Activated CD4-positive, alpha-beta T cell treated with anti-CD3 and anti-CD28 coated beads for 4 hours (primary cell): ENCODE data around the gene PRTFDC1.

Experiments used
- DNase-seq, 2 donors: peaks; one replicate each; pipeline ENCODE4 v3.0.0-alpha.2; 2020

Gene PRTFDC1

DNA sequence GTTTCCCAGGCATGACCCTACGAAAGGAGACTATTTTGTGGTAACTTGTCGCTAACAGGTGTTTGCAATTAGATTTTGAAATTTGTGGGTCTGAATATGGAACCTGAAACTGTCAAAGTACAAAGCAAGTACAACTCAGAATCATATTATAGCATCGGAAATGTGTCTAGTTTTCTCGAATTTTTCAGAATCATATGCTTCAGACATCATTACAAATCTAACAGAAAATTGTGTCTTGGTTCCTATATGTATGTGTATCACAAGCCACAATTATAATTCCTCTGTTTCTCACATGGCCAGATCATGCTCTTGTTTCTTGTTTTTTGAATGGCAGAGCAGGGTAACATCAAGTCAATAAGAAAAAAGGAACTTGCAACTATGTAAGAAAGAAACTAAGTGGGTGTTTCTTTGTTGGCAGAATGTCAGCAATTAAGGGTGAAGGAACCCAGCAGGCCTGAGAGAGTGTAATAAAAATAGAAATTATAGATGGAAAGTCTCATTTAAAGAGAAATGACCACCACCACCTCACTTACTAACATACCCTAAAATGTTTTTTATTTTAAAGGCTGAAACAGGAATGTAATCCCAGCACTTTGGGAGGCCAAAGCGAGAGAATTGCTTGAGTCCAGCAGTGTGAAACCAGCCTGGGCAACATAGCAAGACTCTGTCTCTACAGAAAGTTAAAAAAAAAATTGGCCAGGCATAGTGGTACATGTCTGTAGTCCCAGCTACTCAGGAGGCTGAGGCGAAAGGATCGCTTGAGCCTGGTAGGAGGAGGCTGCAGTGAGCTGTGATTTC is 51.3 kb downstream of the PRTFDC1 start:
- DNase-seq: no peak

DNA sequence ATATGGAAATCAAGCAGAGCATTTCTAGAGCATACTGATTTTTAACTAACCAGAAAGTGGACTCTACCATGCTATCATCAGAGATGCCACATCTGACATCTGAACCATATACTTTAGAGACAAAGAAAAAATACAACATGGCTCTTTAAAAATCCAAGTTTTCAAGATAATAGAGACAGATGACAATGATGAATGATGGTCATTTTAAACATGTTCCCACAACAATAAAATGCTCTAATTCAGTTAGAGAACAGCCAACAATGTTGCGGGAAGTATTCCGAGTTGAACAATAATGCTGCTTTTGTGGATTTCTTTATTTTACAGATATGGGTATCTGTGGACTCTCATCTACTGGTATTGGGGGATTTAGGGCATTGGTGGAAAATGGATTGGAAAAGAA is 52.8 kb downstream of the PRTFDC1 start:
- no peak for DNase-seq

DNA sequence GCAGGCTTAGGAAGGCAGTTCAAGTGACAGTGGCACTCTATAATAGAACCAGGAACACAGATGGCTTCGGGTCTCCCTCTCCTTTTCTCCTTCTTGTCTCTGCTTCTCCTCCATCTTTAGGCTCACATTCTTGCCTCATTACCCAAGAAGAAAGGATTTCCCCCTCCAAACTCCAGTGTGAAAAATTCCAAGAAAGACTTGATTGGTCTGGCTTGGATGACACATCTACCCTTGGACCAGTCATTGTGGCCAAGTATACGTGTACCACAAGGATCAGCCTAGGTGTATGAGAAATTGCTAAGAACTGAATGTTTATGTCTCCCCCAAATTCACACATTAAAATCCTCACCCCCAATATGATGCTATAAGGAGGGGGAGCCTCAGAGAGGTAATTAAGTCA is 53.9 kb downstream of the PRTFDC1 start:
- no peak for DNase-seq

DNA sequence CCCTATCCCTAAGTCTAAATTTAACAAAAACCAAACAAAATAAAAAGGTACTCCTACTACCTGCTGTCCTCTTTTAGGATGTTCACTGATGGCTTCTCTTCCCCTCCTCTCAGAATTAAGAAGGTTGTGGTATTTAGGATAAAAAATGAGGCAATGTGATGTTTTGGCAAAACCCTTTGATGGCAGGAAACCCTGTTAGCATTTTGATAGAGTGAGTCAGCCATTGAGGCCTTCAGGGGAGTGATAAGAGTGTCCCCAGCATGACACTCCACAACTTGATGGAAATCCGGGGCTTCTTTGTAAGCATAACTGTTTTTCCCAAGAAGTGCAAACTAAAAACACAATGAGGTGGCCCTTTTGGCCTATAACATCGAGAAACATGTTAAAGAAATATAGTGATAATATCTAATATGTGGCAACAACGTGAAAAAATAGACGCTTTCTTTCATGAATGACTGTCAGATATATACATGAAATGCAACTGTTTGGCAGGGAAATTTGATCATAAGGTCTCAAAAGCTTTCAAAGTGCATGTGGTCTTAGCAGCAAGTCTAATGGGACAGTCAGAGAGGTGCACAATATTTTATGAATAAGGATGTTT is 55.0 kb downstream of the PRTFDC1 start:
- DNase-seq: no peak

DNA sequence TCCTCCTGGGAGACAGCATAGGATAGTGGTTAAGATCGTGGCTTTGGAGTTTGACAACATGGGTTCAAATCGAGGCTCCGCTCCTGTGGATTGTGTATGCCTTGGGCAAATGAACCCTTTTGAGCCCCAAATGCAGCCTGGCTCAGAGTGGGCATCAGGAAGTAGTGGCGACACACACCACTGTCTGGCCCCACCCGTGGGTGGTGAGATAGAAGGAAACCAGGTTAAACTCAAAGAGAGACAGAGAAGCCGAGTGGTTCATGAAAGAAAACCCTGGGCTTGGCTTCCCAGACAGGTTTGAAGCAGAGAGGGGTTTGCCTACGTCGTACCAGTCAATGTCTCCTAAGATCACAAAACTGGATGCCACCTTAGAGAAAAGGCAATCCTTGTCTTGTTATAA is 57.7 kb downstream of the PRTFDC1 start:
- peak in 1 of 2 donors; percentile 21 for DNase-seq

DNA sequence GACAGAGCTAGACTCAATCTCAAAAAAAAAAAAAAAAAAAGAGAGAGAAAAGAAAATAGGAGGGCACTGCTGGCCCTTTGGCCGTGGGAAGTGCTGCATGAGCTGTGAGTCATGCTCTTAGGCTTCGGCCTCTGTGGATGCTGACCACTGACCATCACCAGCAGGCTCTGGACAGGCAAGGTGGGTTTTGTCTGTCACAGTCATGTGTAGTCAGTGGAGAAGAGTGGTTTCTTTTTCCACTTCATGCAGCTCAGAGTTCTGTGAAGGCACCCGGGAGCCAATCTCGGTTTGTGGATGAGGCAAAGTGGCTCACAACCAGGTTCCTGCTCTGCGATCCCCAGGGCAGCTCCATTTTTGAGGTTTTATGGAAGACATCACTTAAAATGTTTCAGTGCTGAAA is 58.1 kb downstream of the PRTFDC1 start:
- DNase-seq: peak in 1 of 2 donors; percentile 19

DNA sequence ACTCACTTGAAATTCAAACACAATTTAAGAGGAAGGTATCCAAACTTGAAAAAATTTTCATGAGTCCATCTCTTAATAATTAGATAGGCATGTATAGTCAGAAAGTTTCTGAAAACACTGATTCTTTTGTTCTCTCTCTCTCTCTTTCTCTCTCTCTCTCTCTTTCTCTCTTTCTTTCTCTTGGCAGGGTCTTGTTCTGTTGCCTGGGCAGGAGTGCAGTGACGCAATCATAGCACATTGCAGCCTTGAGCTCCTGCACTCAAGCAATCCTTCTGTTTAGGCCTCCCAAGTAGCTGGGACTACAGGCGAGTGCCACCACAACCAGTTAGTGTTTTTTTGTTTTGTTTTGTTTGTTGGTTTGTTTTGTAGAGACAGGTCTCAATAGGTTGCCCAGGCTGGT is 59.3 kb downstream of the PRTFDC1 start:
- no peak for DNase-seq

DNA sequence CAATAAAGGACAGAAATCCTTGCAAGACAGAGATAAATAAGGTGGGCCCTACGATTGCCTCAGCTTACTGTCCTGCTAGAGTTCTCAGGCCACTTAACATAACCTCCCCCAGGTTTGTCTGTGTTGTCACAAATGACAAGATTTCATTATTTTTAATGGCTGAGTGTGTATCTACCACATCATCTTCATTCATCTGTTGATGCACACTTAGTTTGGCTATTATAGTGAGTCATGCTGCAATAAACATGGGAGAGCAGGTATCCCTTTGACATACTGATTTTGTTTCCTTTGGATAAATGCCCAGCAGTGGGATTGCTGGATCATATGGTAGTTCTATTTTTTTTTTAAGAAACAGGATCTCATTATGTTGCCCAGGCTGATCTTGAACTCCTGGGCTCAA is 60.6 kb downstream of the PRTFDC1 start:
- DNase-seq: no peak

DNA sequence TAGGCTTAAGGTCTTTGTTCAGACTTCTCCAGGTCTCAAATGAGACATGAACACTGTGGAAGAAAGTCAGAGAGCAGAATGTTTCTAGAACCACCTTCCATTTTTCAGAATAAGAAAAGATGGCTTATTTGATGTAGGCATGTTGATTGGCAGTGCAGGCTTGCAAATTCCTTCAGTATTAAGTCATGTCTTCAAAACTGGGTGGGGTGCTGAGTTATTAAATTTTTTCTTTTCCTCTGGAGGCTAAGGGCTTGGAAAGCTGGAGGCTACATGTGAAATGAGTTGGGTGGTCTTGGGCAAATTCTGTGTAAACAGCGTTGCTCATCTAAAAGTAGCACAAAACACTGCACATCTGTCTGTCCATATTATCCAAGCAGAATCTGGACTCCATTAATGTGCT is 62.8 kb downstream of the PRTFDC1 start:
- no peak for DNase-seq

DNA sequence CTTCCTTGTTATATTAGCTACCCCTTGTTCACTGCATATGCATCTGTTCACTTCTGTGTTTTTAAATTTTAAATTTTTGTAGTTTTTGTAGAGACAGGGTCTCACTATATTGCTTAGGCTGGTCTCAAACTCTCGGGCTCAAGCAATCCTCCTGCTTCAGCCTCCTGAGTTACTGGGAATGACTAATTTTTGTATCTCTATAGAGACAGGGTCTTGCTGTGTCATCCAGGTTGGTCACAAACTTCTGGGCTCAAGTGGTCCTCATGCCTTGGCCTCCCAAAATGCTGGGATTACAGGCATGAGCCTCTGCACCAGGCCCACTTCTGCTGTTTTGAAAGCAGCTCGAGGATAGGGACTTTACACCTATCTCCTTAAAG is 64.6 kb downstream of the PRTFDC1 start:
- no peak for DNase-seq

DNA sequence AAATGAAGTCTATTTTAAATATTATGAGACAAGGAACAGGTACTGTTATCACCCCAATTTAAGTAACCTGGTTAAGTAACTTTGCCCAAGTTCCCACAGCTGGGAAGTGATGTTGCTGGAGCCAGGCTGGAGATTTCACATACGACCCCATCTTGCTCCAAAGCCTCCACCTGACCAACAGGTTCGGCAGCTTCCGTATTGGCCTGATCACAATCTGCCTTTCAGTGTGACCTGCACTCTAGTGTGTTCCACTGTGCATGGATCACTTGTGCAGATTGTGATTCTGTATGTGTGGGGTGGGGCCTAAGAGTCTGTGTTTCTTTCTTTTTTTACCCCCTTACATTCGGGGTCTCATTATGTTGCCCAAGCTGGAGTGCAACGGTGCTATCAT is 66.1 kb downstream of the PRTFDC1 start:
- DNase-seq: no peak

DNA sequence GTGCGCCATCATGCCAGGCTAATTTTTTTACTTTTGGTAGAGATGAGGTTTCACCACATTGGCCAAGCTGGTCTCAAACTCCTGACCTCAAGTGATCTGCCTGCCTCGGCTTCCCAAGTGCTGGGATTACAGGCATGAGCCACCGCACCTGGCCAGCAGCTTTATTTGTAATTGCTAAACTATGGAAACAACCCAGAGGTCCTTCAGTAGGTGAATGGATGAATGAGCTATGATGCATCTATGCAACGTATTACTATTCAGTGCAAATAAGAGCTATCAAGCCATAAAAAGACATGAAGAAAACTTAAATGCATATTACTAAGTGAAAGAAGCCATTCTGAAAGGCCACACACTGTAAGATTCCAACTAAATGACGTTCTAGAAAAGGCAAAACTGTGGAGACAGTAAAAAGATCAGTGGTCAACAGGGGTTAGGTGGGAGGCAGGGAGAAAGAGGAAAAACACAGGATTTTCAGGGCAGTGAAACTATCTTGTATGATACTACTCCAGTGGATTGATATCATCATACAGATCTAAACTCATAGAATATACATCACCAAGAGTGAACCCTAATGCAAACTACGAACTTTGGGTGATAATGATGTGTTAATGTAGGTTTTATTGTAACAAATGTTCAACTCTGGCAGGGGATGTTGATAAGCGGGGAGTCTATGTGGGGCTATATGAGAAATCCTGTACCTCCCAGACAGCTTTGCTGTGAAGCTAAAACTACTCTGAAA is 66.7 kb downstream of the PRTFDC1 start:
- DNase-seq: no peak

DNA sequence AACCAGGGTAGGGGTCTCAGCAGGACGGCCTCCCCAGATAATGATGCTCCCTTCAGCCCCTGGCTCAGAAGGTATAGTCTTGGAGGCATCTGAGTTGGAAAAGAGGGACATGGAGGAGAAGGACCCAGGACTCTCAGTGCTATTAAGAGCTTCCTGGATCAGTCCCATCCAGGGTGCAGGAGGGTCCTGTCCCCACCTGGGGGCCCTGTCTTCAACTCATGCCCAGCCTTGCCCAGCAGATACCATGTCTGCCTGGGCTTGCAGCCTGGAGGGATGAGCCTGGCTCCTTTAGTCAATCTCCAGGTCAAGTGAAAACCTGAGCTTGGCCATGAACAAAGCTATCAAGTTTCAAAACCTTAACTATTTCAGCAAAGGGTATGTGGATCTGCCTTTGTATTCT is 67.6 kb downstream of the PRTFDC1 start:
- no peak for DNase-seq

DNA sequence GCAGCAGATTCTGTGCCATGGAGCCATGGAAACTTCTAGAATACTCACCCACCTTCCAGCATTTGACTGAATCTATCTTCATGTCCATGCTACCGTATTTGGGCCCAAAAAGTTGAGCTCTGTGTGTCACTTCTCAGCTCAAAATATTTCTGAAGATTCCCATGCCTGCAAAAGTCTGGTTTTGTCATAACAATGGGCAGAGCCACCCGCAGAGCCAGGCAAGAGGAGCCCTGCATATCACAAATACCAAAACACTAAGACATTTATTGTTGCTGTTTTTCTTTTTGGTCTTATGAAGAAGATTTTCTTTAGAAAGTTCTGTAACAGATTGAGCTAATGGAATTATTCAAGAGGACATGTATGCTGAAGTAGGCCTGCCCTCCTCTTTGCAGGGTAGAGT is 68.1 kb downstream of the PRTFDC1 start:
- no peak for DNase-seq

DNA sequence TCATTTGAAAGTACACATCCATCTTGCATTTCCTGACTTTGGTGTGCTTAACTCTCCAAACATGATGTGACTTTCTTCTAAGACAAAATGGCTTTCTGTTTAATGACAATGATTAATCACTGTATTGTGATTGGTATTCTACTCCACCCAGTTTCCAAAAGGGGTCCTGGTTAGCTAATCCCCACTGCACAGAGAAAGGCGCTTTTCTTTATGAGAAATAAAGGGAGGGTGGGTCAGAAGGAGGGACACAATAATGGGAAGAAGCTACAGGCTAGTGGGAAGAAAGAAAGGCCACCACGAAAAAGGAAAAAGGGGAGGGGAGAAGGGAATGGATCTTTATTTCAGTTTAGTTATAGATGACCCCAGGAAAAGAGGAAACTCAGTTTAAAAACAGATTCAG is 69.2 kb downstream of the PRTFDC1 start:
- no peak for DNase-seq

DNA sequence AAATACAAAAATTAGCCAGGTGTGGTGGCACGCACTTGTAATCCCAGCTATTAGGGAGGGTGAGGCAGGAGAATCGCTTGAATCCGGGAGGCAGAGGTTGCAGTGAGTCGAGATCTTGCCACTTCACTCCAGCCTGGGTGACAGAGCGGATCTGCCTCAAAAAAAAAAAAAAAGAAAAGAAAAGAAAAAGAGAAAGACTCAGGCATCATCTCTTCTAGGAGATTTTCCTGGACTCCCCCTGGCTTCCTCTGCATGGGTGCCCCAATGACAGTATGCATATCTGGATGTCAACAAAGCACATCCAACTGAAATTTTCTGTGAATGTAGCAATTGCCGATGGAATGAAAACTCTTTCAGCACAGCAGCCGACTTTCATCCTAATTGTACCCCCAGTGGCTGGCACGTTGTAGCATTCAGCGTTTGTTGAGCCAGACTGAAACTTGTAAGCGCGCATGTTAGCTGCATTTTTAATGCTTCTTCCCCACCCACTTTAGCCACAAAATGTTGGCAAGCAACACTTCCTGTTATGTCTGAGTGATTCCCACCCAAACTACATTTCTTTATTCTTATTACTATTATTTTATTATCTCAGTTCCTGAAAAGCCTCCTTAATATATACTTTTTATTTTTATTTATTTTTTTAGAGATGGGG is 70.2 kb downstream of the PRTFDC1 start:
- peak; percentile 29 to 42 for DNase-seq

DNA sequence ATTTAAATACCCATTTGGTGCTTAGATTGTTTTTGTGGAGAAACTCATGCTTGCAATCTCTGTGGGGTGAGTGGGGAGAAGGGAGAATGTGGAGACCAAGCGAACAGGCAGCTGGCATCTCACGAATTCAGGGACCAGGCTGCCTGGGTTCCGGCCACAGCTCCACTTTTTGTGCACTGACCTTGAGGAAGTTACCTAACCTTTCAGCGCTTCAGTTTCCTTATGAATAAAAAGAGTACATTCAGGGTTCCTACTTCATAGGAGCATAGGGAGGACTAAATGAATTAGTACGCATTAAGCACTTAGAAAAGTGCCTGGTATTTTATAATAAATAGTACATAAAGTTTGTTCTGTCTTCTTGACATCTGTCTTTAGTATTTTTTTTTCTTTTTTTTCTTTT is 72.5 kb downstream of the PRTFDC1 start:
- DNase-seq: no peak

DNA sequence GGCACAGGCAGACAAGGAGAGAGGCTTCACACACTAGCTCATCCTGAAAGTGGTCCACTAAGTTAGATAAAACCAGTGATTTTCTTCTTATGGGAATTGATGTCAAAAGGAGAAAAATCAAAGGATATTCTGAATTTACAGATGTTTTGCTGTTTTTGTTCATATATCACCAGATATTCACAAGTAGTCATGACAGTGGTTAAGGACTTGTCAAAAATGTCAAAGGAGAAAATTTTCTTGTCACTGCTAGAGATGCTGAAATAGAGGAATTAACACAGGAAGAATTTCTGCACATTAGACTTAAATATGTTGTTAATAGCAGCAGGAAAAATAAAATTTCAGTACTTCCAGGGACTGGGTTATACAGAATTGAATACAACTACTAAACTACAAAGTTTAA is 78.3 kb downstream of the PRTFDC1 start:
- DNase-seq: no peak

DNA sequence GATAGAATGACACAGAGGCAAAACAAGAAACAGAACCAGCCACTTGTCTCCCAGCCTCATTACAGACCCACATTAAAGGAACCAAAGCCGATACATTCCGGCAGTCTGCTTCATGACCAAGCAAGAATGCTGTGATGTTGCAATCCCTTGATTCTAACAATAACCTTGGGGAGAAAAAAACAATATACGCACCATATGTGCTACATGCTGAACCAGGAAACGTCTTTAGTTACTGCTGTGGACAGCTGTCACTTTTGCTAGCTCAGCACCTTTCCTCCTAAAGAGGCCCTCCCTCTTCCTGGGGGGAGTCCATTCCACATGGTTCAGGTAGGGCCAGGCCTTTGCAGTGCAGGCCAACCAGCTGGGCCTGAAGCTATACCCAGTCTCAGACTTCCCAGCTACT is 79.1 kb downstream of the PRTFDC1 start:
- DNase-seq: no peak

DNA sequence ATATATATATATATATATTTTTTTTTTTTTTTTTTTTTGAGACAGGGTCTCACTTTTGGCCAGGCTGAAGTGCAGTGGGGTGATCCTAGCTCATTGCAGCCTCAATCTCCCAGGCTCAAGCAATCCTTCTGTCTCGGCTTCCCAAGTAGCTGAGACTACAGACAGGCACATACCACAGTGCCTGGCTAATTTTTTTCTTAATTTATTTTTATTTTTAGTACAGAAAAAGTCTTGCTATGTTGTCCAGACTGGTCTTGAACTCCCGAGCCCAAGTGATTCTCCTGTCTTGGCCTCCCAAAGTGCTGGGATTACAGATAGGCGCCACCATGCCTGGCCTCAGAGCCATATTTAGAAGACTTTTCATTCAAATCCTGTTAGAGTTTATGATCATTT is 79.6 kb downstream of the PRTFDC1 start:
- no peak for DNase-seq

DNA sequence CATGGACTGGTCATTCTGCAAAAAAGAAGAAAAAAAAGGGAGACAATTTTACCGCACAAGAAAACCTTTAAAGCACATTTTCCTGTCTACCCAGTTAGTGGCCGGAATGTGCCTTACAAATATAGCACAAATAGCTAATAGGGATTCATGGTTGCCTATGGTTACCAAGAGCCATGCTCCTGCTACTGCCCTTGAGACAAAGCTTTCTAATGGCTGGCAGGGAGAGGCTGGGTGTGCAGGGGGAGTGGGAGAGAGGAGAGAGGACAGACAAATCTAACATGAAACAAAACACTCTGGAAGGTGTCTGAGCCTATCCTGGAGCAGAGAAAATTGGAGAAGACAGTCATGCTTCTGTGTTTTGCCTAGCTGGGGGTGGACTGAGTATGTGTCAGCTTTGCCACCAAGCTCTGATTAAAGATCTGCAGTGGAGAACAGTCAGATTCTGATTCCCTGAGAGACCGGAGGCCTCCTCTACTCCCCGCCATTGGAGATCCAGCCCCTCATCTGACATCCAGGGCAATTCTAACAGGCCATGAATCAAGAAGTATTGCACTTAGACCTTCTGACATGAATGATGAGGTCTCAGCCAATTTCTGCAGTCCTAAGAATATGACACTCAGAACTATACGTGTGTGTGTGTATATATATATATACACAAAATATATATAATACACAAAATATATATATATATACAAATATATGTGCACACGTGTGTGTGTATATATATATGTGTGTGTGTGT is 80.2 kb downstream of the PRTFDC1 start:
- DNase-seq: no peak

DNA sequence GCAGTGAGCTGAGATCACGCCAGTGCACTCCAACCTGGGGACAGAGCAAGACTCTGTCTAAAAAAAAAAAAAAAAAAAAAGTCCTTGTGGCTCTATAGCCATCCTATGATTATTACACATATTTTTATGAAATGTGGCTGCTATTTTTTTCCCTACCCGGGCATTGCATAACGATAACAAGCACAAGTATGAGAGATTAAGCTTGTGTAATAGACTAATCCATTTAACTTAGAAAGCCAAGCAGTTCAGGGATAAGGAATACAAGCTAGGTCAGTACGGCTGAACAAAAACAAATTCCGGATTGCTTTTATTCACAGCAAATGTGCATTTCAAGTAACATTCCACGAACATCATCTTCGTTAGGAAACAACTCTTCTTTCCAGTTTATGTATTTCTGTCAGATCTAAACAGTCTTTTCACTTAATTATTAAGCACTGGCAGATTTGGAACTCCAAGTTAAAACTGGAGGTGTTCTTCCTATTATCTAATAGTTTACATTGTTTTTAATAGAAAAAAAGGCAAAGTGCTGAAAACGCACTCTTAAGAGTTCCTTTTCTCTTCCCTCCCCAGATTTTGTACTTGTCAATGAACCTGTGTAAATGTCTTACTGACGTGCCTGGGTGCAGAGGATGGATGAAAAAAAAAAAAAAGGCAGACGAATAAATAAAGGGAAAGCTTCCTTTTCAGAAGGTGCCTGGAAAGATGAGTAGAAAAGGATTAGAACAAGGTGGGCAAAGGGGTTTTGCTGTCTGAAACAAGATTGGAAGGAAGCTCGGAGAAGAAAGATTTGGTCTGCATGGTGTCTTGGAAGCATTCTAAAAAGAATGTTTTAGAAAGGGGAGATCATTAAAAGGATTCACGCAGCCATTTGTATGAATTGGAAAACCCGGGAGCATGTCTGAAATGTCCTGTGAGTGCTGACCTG is 81.1 kb downstream of the PRTFDC1 start:
- DNase-seq: no peak
